Ovary (tissue), 9 donors: ENCODE data around the gene CHN1. TPM values are rescaled to one million over a fixed set of nuclear protein-coding genes. Genes with fewer than 3 reads are reported as not detected.

Experiments
- DNase-seq, 5 donors: peaks; one replicate each; pipeline ENCODE4 v3.0.0-alpha.2; 2019 to 2020
- H3K27ac ChIP-seq, 2 donors: fragments of 200-600 bp; one replicate each; pipeline versions ENCODE4 v1.5.1 to v1.8.0; 2019 to 2022
- H3K27me3 ChIP-seq: fragments of 200-600 bp; one replicate; pipeline ENCODE4 v1.8.0; 2022
- H3K36me3 ChIP-seq: fragments of 200-600 bp; sonication (generic); one replicate; pipeline ENCODE4 v1.5.1; 2019
- H3K4me1 ChIP-seq: one replicate; pipeline ENCODE4 v1.8.1; 2013; ENCODE audit warnings: mild to moderate bottlenecking, moderate library complexity; ENCODE audit not compliant: insufficient read depth
- H3K4me3 ChIP-seq: fragments of 200-600 bp; sonication (generic); one replicate; pipeline ENCODE4 v1.5.1; 2017
- H3K9me3 ChIP-seq, 2 donors: fragments of 200-600 bp in 1 of 2; sonication (generic) in 1 of 2; one replicate each; pipeline versions ENCODE4 v1.5.1 to v1.8.1; 2013 to 2019; ENCODE audit warnings: mild to moderate bottlenecking in 1 of 2, moderate library complexity in 1 of 2
- CTCF ChIP-seq, 3 donors: fragments of 450-650 bp in 2 of 3; fragments of 200-600 bp in 1 of 3; IDR thresholded peaks; one replicate each; pipeline versions ENCODE4 v1.5.1 to v1.8.0; 2016 to 2022; ENCODE audit warnings: antibody characterized with exemption in 3 of 3, mild to moderate bottlenecking in 1 of 3
- EP300 ChIP-seq: sonication (generic); formaldehyde crosslinking; IDR thresholded peaks from one replicate; pipeline ENCODE4 v1.6.1; 2017; ENCODE audit warnings: antibody characterized with exemption
- POLR2A ChIP-seq: fragments of 450-650 bp; IDR thresholded peaks from one replicate; pipeline ENCODE4 v1.6.1; 2017; ENCODE audit warnings: antibody characterized with exemption, mild to moderate bottlenecking, moderate library complexity
- WGBS, 3 donors: extraction: QIAGEN DNeasy Blood & Tissue Kit in 1 of 3; methylation state at CpG; one replicate each; pipeline versions ENCODE4 v1.1.5 to v1.1.7; 2013 to 2017; 5-methylcytosine and 5-hydroxymethylcytosine counted together
- intact Hi-C, 4 donors: fragments of 100-400 bp; cut with DNase I; formaldehyde crosslinking; loops; one replicate each; pipeline versions ENCODE4 v1.11.0 to v1.15.1; 2022 to 2023
- polyA plus RNA-seq, 2 donors: library from polyadenylated mRNA; stranded (reverse); fragments of 200-250 nt in 1 of 2; fragments of 350-450 nt in 1 of 2; fragmentation: Illumina TruSeq in 1 of 2; extraction: RNeasy Lipid Tissue Mini Kit (QIAGEN cat#74804) in 1 of 2; gene quantifications; one replicate each; pipeline ENCODE4 v1.2.3, GENCODE V29; 2013 to 2014
- total RNA-seq, 7 donors: library from RNA; depleted of rRNA in 2 of 7; stranded (reverse); fragments of >200 nt in 2 of 7; fragmentation: NEBNext Ultra II Directional in 3 of 7; extraction: Animal tissue kit (Norgen Biotek cat#: 25700) in 3 of 7; gene quantifications; one replicate each; pipeline versions ENCODE4 v1.1.0 to v1.2.4, GENCODE V29; 2016 to 2023
- donor health status: DM: no; HTN: no; CAD: no; lungs with moderate emphysema.
- donor health status: DM: no; HTN: no; CAD: no.
- donor health status: Bipolar disorder and iron deficiency.
- donor health status: DM: yes; HTN: yes; CAD: no.
- donor health status: DM: no; HTN: no; CAD: no.
- donor health status: DM: yes; HTN: yes; CAD: no.

The CHN1 gene
- total and polyA plus RNA-seq, 9 donors, result 6.5 to 18.0 (median 9.4) TPM

- 91 to 100% (median 98%) methylated on average over 2 of the region's 2 CpGs for WGBS, 3 donors
- Histone ChIP-seq H3K27ac (no peak overlapping the region), H3K4me1 (no peaks in the 10 kb centered on the region), H3K36me3 (no peaks in the 10 kb centered on the region), H3K27me3 (no peaks in the 10 kb centered on the region), H3K9me3 (no peaks in the 10 kb centered on the region), H3K4me3 (no peak overlapping the region)
- intact Hi-C loops, result no loop called here
- no peak for TF ChIP-seq CTCF (IDR thresholded peaks at IDR 0.05)
- DNase-seq, result no peak
Measured at GRCh38 chr2:175019566-175020327, 14.6 kb upstream of the CHN1 start.

GRCh38 chr2:175017618-175018414 lies 12.6 kb upstream of the CHN1 start:
- intact Hi-C loops, result no loop called here
- no peak for DNase-seq
- H3K27me3 ChIP-seq, result no peaks in the 10 kb centered on the region

GRCh38 chr2:175015340-175015739 lies 10.2 kb upstream of the CHN1 start:
- WGBS, 3 donors, result 56 to 80% (median 61%) methylated on average over 3 of the region's 3 CpGs
- TF ChIP-seq POLR2A (no peak), CTCF (IDR thresholded peaks at IDR 0.05) (no peak), EP300 (no peak)
- intact Hi-C loops, result no loop called here

More at GRCh38 chr2:175017618-175018414, 12.6 kb upstream of the CHN1 start:
- H3K4me3 ChIP-seq, result no peak overlapping the region
- no peaks in the 10 kb centered on the region for H3K4me1 ChIP-seq
- TF ChIP-seq CTCF (IDR thresholded peaks at IDR 0.05), result no peak
- no peak for TF ChIP-seq POLR2A
- TF ChIP-seq EP300, result no peak
- no peaks in the 10 kb centered on the region for H3K36me3 ChIP-seq
- 93 to 98% (median 96%) methylated on average over 5 of the region's 5 CpGs for WGBS, 3 donors
- H3K27ac ChIP-seq, result no peak overlapping the region
- no peaks in the 10 kb centered on the region for H3K9me3 ChIP-seq

GRCh38 chr2:175012516-175012915 lies 7.3 kb upstream of the CHN1 start:
- H3K36me3 ChIP-seq, result no peaks in the 10 kb centered on the region
- 94 to 99% (median 98%) methylated on average over 2 of the region's 2 CpGs for WGBS, 3 donors

More at GRCh38 chr2:175015340-175015739, 10.2 kb upstream of the CHN1 start:
- Histone ChIP-seq H3K27ac (no peak overlapping the region), H3K36me3 (no peaks in the 10 kb centered on the region), H3K4me3 (no peak overlapping the region), H3K27me3 (no peaks in the 10 kb centered on the region), H3K9me3 (no peaks in the 10 kb centered on the region), H3K4me1 (no peaks in the 10 kb centered on the region)
- DNase-seq, result no peak

More at GRCh38 chr2:175012516-175012915, 7.3 kb upstream of the CHN1 start:
- Histone ChIP-seq H3K4me3 (no peak overlapping the region), H3K4me1 (no peaks in the 10 kb centered on the region), H3K9me3 (no peaks in the 10 kb centered on the region), H3K27ac (no peak overlapping the region), H3K27me3 (no peaks in the 10 kb centered on the region)
- intact Hi-C loops, result no loop called here
- TF ChIP-seq EP300, result no peak
- TF ChIP-seq POLR2A, result no peak
- TF ChIP-seq CTCF (IDR thresholded peaks at IDR 0.05), result no peak
- no peak for DNase-seq
